Ectodermal cell (in vitro differentiated cells): ENCODE data around the gene NAV2.

Source experiments
- H3K27ac ChIP-seq: 2 replicates; pipeline ENCODE4 v1.7.0; 2013; ENCODE audit warnings: mild to moderate bottlenecking, low read depth, low read length; ENCODE audit not compliant: insufficient read depth, poor library complexity, severe bottlenecking
- H3K27me3 ChIP-seq: 2 replicates; pipeline ENCODE4 v1.7.0; 2013; ENCODE audit warnings: mild to moderate bottlenecking, low read length; ENCODE audit not compliant: insufficient read depth, control insufficient read depth, poor library complexity, severe bottlenecking
- H3K36me3 ChIP-seq: one replicate; pipeline ENCODE4 v1.7.0; 2013; ENCODE audit warnings: low read length; ENCODE audit not compliant: control insufficient read depth, insufficient read depth
- H3K4me1 ChIP-seq: one replicate; pipeline ENCODE4 v1.7.0; 2013; ENCODE audit warnings: low read length; ENCODE audit not compliant: control insufficient read depth, insufficient read depth
- H3K4me3 ChIP-seq: 2 replicates; pipeline ENCODE4 v1.7.0; 2013; ENCODE audit warnings: low read depth, low read length, control low read depth; ENCODE audit not compliant: insufficient read depth
- H3K9me3 ChIP-seq: 2 replicates; pipeline ENCODE4 v1.7.0; 2013; ENCODE audit warnings: mild to moderate bottlenecking, low read length, moderate library complexity; ENCODE audit not compliant: control insufficient read depth
- whole genome bisulfite sequencing, 2 experiments: methylation state at CpG; one replicate each; pipeline ENCODE4 v1.1.7; 2013; ENCODE audit warnings: missing lambda C conversion rate in 2 of 2; 5-methylcytosine and 5-hydroxymethylcytosine counted together

Gene NAV2

GRCh38 chr11:19968860-19969259, 256.2 kb downstream of the NAV2 start:
- Histone ChIP-seq H3K4me3 (no peak overlapping the region), H3K9me3 (no peaks in the 10 kb centered on the region), H3K4me1 (no peaks in the 10 kb centered on the region), H3K27ac (no peak overlapping the region), H3K27me3 (no peaks in the 10 kb centered on the region), H3K36me3 (no peaks in the 10 kb centered on the region)
- WGBS, 2 experiments, result 93 to 94% methylated on average over 5 of the region's 5 CpGs

- no peaks in the 10 kb centered on the region for H3K4me1 ChIP-seq
- no peaks in the 10 kb centered on the region for H3K27me3 ChIP-seq
- H3K9me3 ChIP-seq, result no peaks in the 10 kb centered on the region
- no peak overlapping the region for H3K27ac ChIP-seq
- no peak overlapping the region for H3K4me3 ChIP-seq
- H3K36me3 ChIP-seq, result no peaks in the 10 kb centered on the region
- 88 to 96% methylated on average over 4 of the region's 4 CpGs for WGBS, 2 experiments
Observed at GRCh38 chr11:19970944-19971343, 258.3 kb downstream of the NAV2 start.

GRCh38 chr11:19972091-19972490, 259.5 kb downstream of the NAV2 start:
- H3K4me3 ChIP-seq, result no peak overlapping the region
- H3K27me3 ChIP-seq, result no peaks in the 10 kb centered on the region
- 39 to 87% methylated on average over 1 to 2 of the region's 2 CpGs for WGBS, 2 experiments
- no peaks in the 10 kb centered on the region for H3K9me3 ChIP-seq
- no peaks in the 10 kb centered on the region for H3K4me1 ChIP-seq
- no peaks in the 10 kb centered on the region for H3K36me3 ChIP-seq
- H3K27ac ChIP-seq, result no peak overlapping the region

- Histone ChIP-seq H3K36me3 (no peaks in the 10 kb centered on the region), H3K4me1 (no peaks in the 10 kb centered on the region), H3K27me3 (no peaks in the 10 kb centered on the region), H3K27ac (no peak overlapping the region), H3K4me3 (no peak overlapping the region), H3K9me3 (no peaks in the 10 kb centered on the region)
- 94 to 97% methylated on average over 1 of the region's 1 CpG for whole genome bisulfite sequencing, 2 experiments
Observed at GRCh38 chr11:19972651-19973050, 260.0 kb downstream of the NAV2 start.

- 91 to 98% methylated on average over 5 of the region's 5 CpGs for WGBS, 2 experiments
- Histone ChIP-seq H3K27me3 (no peaks in the 10 kb centered on the region), H3K36me3 (no peaks in the 10 kb centered on the region), H3K4me3 (no peak overlapping the region), H3K4me1 (no peaks in the 10 kb centered on the region), H3K27ac (no peak overlapping the region), H3K9me3 (no peaks in the 10 kb centered on the region)
Observed at GRCh38 chr11:19973136-19973635, 260.5 kb downstream of the NAV2 start.

DNA sequence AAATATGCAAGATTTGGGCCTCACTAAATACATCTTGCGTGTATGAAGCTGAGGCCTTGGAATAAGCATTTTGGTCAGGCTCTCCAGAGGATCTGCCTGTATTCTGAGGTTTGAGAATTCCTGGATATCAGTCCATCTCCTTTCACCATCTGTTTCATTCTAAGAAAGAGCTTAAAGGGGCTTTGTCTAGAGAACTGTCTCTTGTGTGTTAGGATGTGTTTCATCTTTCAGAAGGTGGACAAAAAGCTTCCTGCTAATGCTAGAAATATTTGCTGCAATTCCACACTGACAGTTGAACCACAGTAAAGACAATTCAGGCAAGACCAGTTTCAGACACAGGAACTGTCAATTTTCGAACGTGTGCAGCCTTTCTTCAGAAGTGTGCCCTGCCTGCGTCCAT, 262.2 kb downstream of the NAV2 start:
- WGBS, 2 experiments, result 96% methylated on average over 4 of the region's 4 CpGs
- Histone ChIP-seq H3K27me3 (no peaks in the 10 kb centered on the region), H3K27ac (no peak overlapping the region), H3K36me3 (no peaks in the 10 kb centered on the region), H3K9me3 (no peaks in the 10 kb centered on the region), H3K4me1 (no peaks in the 10 kb centered on the region), H3K4me3 (no peak overlapping the region)

GRCh38 chr11:19975414-19975990, 262.9 kb downstream of the NAV2 start:
- H3K9me3 ChIP-seq, result no peaks in the 10 kb centered on the region
- H3K4me1 ChIP-seq, result no peaks in the 10 kb centered on the region
- WGBS, 2 experiments, result 94 to 97% methylated on average over 6 of the region's 7 CpGs
- no peaks in the 10 kb centered on the region for H3K36me3 ChIP-seq
- H3K4me3 ChIP-seq, result no peak overlapping the region
- no peak overlapping the region for H3K27ac ChIP-seq
- H3K27me3 ChIP-seq, result no peaks in the 10 kb centered on the region

DNA sequence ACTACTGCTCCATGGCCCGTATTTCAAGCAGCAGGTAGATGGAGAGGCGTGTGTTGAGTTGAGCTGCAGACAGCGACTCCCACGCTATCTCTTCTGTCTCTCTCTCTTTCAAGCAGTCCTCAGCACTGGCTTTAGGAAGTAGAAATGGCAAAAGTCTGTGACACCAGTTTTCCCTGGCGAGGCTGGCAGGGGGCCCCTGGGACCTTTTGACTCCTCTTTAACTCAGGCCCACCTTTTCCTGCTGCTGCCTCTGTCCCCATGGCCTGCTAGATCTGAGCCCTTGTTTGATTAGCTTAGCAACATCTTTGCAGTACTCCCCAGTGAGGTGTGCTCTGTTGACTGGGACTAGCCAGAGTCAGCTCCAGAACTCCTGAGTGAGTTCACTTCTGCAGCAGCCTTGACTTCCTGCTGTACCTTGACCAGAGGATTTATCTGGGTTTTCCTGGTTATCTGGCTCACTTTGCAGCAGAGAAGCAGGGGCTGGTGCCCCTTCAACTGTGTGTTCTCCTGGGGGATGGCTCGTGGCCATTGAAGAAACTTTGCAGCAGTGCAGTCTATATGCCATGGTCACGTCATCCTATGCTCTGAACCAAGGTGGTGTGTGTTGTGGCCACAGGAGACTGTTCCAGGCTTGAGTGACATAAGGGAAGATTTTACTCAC, 263.8 kb downstream of the NAV2 start:
- no peak overlapping the region for H3K4me3 ChIP-seq
- no peaks in the 10 kb centered on the region for H3K4me1 ChIP-seq
- H3K27me3 ChIP-seq, result no peaks in the 10 kb centered on the region
- no peaks in the 10 kb centered on the region for H3K9me3 ChIP-seq
- no peaks in the 10 kb centered on the region for H3K36me3 ChIP-seq
- WGBS, 2 experiments, result 78 to 80% methylated on average over 7 of the region's 7 CpGs
- H3K27ac ChIP-seq, result no peak overlapping the region

GRCh38 chr11:19977941-19978340, 265.3 kb downstream of the NAV2 start:
- Histone ChIP-seq H3K4me1 (no peaks in the 10 kb centered on the region), H3K27ac (no peak overlapping the region), H3K4me3 (no peak overlapping the region), H3K27me3 (no peaks in the 10 kb centered on the region), H3K9me3 (no peaks in the 10 kb centered on the region), H3K36me3 (no peaks in the 10 kb centered on the region)
- WGBS, 2 experiments, result 91 to 94% methylated on average over 9 of the region's 9 CpGs

DNA sequence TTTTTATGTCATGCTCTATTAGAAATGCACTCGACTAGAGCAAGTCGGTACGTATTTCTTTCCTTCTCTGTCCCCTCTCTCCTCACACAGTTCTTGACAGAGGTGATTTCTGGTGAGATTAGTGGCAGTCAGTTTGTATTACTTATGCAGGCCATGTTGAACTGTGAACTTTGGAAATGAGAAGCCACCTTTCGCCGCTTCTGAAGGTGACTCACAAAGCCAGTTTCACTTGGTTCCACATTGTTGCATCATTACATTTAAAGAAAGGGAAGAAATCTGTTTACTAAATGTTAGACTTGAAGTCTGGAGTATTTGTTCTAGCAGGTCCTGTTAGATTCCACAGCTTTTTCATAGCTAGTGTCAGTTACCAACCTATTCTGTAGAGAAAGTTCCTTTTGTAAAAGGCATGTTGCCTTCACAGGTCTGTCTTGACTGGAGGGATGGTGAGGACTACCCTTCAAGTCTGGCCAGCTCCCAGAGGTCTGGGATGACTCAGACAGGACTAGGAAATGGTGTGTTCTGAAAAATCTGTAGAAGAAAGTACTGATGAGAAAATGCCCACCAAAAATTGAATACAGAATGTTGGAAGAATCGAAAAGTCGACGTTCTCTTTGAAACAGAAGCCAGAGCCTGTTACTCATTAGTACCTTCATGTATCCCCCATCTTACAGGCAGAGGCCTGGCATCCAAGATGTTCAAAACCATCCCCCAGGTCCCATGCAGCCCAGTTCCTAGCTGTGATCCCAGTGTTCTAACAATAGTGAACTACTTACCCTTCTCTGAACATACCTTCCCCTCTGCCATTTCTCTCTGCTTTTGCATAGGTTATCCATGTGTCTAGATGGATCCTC, 266.3 kb downstream of the NAV2 start:
- H3K27ac ChIP-seq, result no peak overlapping the region
- no peaks in the 10 kb centered on the region for H3K27me3 ChIP-seq
- no peaks in the 10 kb centered on the region for H3K36me3 ChIP-seq
- WGBS, 2 experiments, result 96 to 97% methylated on average over 6 to 8 of the region's 8 CpGs
- H3K4me3 ChIP-seq, result no peak overlapping the region
- no peaks in the 10 kb centered on the region for H3K4me1 ChIP-seq
- H3K9me3 ChIP-seq, result no peaks in the 10 kb centered on the region
